HG02852 (cell line): ENCODE measurements around the gene HNRNPLL.
"Not testable (repeated sequence)": the region's sequence is repeated elsewhere in the genome, so short reads cannot be mapped to it uniquely, and the experiment has no call there.

ENCODE experiments used
- ATAC-seq: cut with Tn5 transposase; IDR thresholded peaks from one replicate; pipeline ENCODE4 v1.9.1; 2021; ENCODE audit warnings: mild to moderate bottlenecking, moderate library complexity; ENCODE audit not compliant: unreplicated experiment

Gene HNRNPLL

GRCh38 chr2:38602732-38603401 lies at the start of gene HNRNPLL:
TSS of gene HNRNPLL (minus strand) at chr2:38602928. CDS start at chr2:38602626, 302 bp downstream.
- peak; percentile 76 for ATAC-seq

- ATAC-seq, result no peak
These were observed 48.0 kb upstream of the HNRNPLL start for GRCh38 chr2:38650717-38651116.

- no peak for ATAC-seq
These were observed 47.3 kb upstream of the HNRNPLL start for GRCh38 chr2:38650012-38650411.

GRCh38 chr2:38649176-38649728 lies 46.5 kb upstream of the HNRNPLL start:
- no peak for ATAC-seq

GRCh38 chr2:38648107-38648761 lies 45.5 kb upstream of the HNRNPLL start:
- no peak for ATAC-seq

- ATAC-seq, result not testable (repeated sequence)
These were observed 41.2 kb upstream of the HNRNPLL start for GRCh38 chr2:38643683-38644511.

GRCh38 chr2:38643021-38643671 lies 40.4 kb upstream of the HNRNPLL start:
- no peak for ATAC-seq

GRCh38 chr2:38642373-38643017 lies 39.8 kb upstream of the HNRNPLL start:
- not testable (repeated sequence) for ATAC-seq

- no peak for ATAC-seq
These were observed 33.3 kb upstream of the HNRNPLL start for GRCh38 chr2:38636069-38636468.

- no peak for ATAC-seq
These were observed 32.4 kb upstream of the HNRNPLL start for GRCh38 chr2:38635139-38635538.

- ATAC-seq, result peak; percentile 94
These were observed 32.0 kb upstream of the HNRNPLL start for GRCh38 chr2:38634684-38635083.

- ATAC-seq, result no peak
These were observed 31.2 kb upstream of the HNRNPLL start for GRCh38 chr2:38633895-38634294.

- ATAC-seq, result no peak
These were observed 30.3 kb upstream of the HNRNPLL start for GRCh38 chr2:38632980-38633379.

- ATAC-seq, result no peak
These were observed 29.2 kb upstream of the HNRNPLL start for GRCh38 chr2:38631976-38632375.

GRCh38 chr2:38629684-38630083 lies 27.0 kb upstream of the HNRNPLL start:
- ATAC-seq, result no peak

- no peak for ATAC-seq
These were observed 24.7 kb upstream of the HNRNPLL start for GRCh38 chr2:38627391-38627790.

- no peak for ATAC-seq
These were observed 23.8 kb upstream of the HNRNPLL start for GRCh38 chr2:38626326-38627035.

- ATAC-seq, result no peak
These were observed 19.5 kb upstream of the HNRNPLL start for GRCh38 chr2:38622210-38622609.

- ATAC-seq, result no peak
These were observed 18.3 kb upstream of the HNRNPLL start for GRCh38 chr2:38621018-38621417.
